Stimulated activated CD8-positive, alpha-beta memory T cell treated with anti-CD3 and anti-CD28 coated beads, Interleukin-7, amount 100 ng/mL, for 4 hours (primary cell): ENCODE results near the gene VPS54.

Experiments
- DNase-seq, 2 donors: peaks; one replicate each; pipeline ENCODE4 v3.0.0-alpha.2; 2020; ENCODE audit warnings: low read depth in 2 of 2

The VPS54 gene

GRCh38 chr2:63843791-63844190 lies 175.4 kb downstream of the VPS54 start:
- no peak for DNase-seq

GRCh38 chr2:63843093-63843492 lies 176.1 kb downstream of the VPS54 start:
- no peak for DNase-seq

GRCh38 chr2:63842149-63843061 lies 176.8 kb downstream of the VPS54 start:
- DNase-seq, result no peak
